ENCODE measurements around the gene CRELD1.
"Not testable (repeated sequence)": the region's sequence is repeated elsewhere in the genome, so short reads cannot be mapped to it uniquely, and the experiment has no call there.

The CRELD1 gene

GRCh38 chr3:9937486-9938238, 4.0 kb downstream of the CRELD1 start:
- no peak for DNase-seq

GRCh38 chr3:9938966-9939365, 5.3 kb downstream of the CRELD1 start:
- DNase-seq: no peak

- not testable (repeated sequence) for DNase-seq
Observed at GRCh38 chr3:9939906-9940305, 6.3 kb downstream of the CRELD1 start.

- DNase-seq: no peak
Observed at GRCh38 chr3:9940746-9941145, 7.1 kb downstream of the CRELD1 start.

- DNase-seq: no peak
Observed at GRCh38 chr3:9942164-9942563, 8.5 kb downstream of the CRELD1 start.

GRCh38 chr3:9942934-9943690, 9.5 kb downstream of the CRELD1 start:
- no peak for DNase-seq

- DNase-seq: no peak
Observed at GRCh38 chr3:9944271-9944670, 10.6 kb downstream of the CRELD1 start.

GRCh38 chr3:9945358-9945757, 11.7 kb downstream of the CRELD1 start:
- DNase-seq: no peak

- peak; percentile 87 for DNase-seq
Observed at GRCh38 chr3:9946112-9947024, 12.7 kb downstream of the CRELD1 start.

GRCh38 chr3:9947025-9947995, 13.7 kb downstream of the CRELD1 start:
- no peak for DNase-seq

GRCh38 chr3:9948586-9948985, 15.0 kb downstream of the CRELD1 start:
- DNase-seq: no peak

GRCh38 chr3:9949115-9949514, 15.5 kb downstream of the CRELD1 start:
- no peak for DNase-seq

- DNase-seq: no peak
Observed at GRCh38 chr3:9949626-9950025, 16.0 kb downstream of the CRELD1 start.

GRCh38 chr3:9951126-9951525, 17.5 kb downstream of the CRELD1 start:
- DNase-seq: no peak

GRCh38 chr3:9951598-9951961, 17.9 kb downstream of the CRELD1 start:
- DNase-seq: no peak

GRCh38 chr3:9951962-9952805, 18.6 kb downstream of the CRELD1 start, which contains the start of gene PRRT3:
Gene PRRT3 (minus strand): TSS chr3:9952408. CDS start chr3:9950115, 2,293 bp downstream.
- DNase-seq: peak; percentile 61

- DNase-seq: no peak
Observed at GRCh38 chr3:9955067-9955502, 21.5 kb downstream of the CRELD1 start.

GRCh38 chr3:9955611-9956352, 22.1 kb downstream of the CRELD1 start:
- no peak for DNase-seq

- DNase-seq: no peak
Observed at GRCh38 chr3:9957214-9957613, 23.6 kb downstream of the CRELD1 start.

GRCh38 chr3:9965200-9965875, 31.7 kb downstream of the CRELD1 start:
- DNase-seq: no peak

Data from activated T-cell treated with anti-CD3 and anti-CD28 coated beads, Interleukin-2, amount 50 U/mL, for 1 hour (primary cell).